ENCODE results near the gene MAPK8IP1. TPM values are rescaled to one million over a fixed set of nuclear protein-coding genes. Genes with fewer than 3 reads are reported as not detected.

The MAPK8IP1 gene
- total and polyA plus RNA-seq, 2 experiments from 2014 or later = 5.9 to 39.4 TPM

GRCh38 chr11:45919806-45920530 is 34.5 kb downstream of the MAPK8IP1 start:
- Histone ChIP-seq H3K4me1 (ENCODE audit: insufficient read depth) (peaks cover 39% of the 10 kb centered on the region), H3K27ac (ENCODE audit: low read depth) (no peak overlapping the region), H3K4me2 (peak overlapping the region; percentile 56), H3K27me3 (ENCODE audit: insufficient read depth) (peaks cover 9% of the 10 kb centered on the region; the same call in 1 of the 2 replicates), H3F3A (replicated peaks; ENCODE audit: low read depth) (peaks cover 23% of the 10 kb centered on the region), H3K36me3 (ENCODE audit: insufficient read depth) (no peaks in the 10 kb centered on the region), H3K4me3 (no peak overlapping the region), H3K79me2 (replicated peaks; ENCODE audit: insufficient read depth) (peaks cover 23% of the 10 kb centered on the region), H4K20me1 (replicated peaks; ENCODE audit: insufficient read depth) (peaks cover 4% of the 10 kb centered on the region), H3K9me2 (ENCODE audit: insufficient read depth) (no peaks in the 10 kb centered on the region), H2AFZ (0 out of 2 replicates have a peak overlapping the region, but pooled peaks have one; percentile 38)
- peaks cover 10% of the 10 kb centered on the region for H3K36me3 Mint-ChIP-seq (ENCODE audit: low read depth)
- TF ChIP-seq NANOG (IDR thresholded peaks at IDR 0.05; ENCODE audit: borderline replicate concordance) (no peak), EZH2 (IDR thresholded peaks at IDR 0.05; ENCODE audit: low read depth, unreplicated experiment) (no peak), ETS1 (IDR thresholded peaks at IDR 0.05) (no peak), ZNF331 (CRISPR knock-in tag; IDR thresholded peaks at IDR 0.05; ENCODE audit: low read depth) (no peak), CREB1 (CRISPR knock-in tag; IDR thresholded peaks at IDR 0.05; ENCODE audit: low read depth) (no peak), STAT1 (IDR thresholded peaks at IDR 0.05; ENCODE audit: unreplicated experiment) (no peak), ZNF462 (CRISPR knock-in tag; IDR thresholded peaks at IDR 0.05) (no peak), REST (IDR thresholded peaks at IDR 0.05; ENCODE audit: unreplicated experiment) (no peak), POLR2AphosphoS5 (IDR thresholded peaks at IDR 0.05; ENCODE audit: low read depth) (no peak), ZNF114 (CRISPR knock-in tag; IDR thresholded peaks at IDR 0.05) (no peak), CTCF (conservative IDR thresholded peaks at IDR 0.05; ENCODE audit: low read depth in 2 of 2) (no peak), JUNB (IDR thresholded peaks at IDR 0.05; ENCODE audit: unreplicated experiment) (no peak)
- peaks cover 33% of the 10 kb centered on the region for H3K27me3 Mint-ChIP-seq (ENCODE audit: insufficient read depth, low read depth, poor library complexity)
- no peak for DNase-seq (ENCODE audit: low spot score)
- H3K4me1 Mint-ChIP-seq = peaks cover 34% of the 10 kb centered on the region
- peak; percentile 1 for ATAC-seq
- H3K9me3 Mint-ChIP-seq = no peaks in the 10 kb centered on the region
- H3K27ac Mint-ChIP-seq = no peak overlapping the region
- H3K4me3 Mint-ChIP-seq = peak overlapping the region; percentile 41; the same call in 2 of the 3 replicates
